Astrocyte (in vitro differentiated cells and primary cell): ENCODE measurements around the gene EMC6. TPM values are rescaled to one million over a fixed set of nuclear protein-coding genes. Genes with fewer than 3 reads are reported as not detected.

Experiments
- DNase-seq: peaks from one replicate; pipeline ENCODE4 v3.0.0-alpha.2; 2010; ENCODE audit warnings: low read depth
- FAIRE-seq: peaks from 2 replicates; lab custom pipeline; 2011; peaks lifted over from hg19 to GRCh38; lab: Jason Lieb, UNC
- H2AFZ ChIP-seq: 2 replicates; pipeline ENCODE4 v1.6.0; 2012; ENCODE audit warnings: low read depth, low read length, inconsistent platforms
- H3K27ac ChIP-seq: 2 replicates; pipeline ENCODE4 v1.5.1; 2011; ENCODE audit warnings: low read depth, low read length, inconsistent platforms
- H3K27me3 ChIP-seq: 2 replicates; pipeline ENCODE4 v1.6.0; 2011; ENCODE audit warnings: low read length, inconsistent platforms; ENCODE audit not compliant: insufficient read depth
- H3K36me3 ChIP-seq: 2 replicates; pipeline ENCODE4 v1.5.1; 2011; ENCODE audit warnings: low read length, inconsistent platforms; ENCODE audit not compliant: insufficient read depth
- H3K4me1 ChIP-seq: 2 replicates; pipeline ENCODE4 v1.5.1; 2011; ENCODE audit warnings: low read length, inconsistent platforms; ENCODE audit not compliant: insufficient read depth
- H3K4me2 ChIP-seq: 2 replicates; pipeline ENCODE4 v1.6.0; 2012; ENCODE audit warnings: low read length, inconsistent platforms
- H3K4me3 ChIP-seq: 2 replicates; pipeline ENCODE4 v1.5.1; 2011; ENCODE audit warnings: low read depth, mild to moderate bottlenecking, low read length, inconsistent platforms; ENCODE audit not compliant: insufficient read depth
- H3K79me2 ChIP-seq: 2 replicates; pipeline ENCODE4 v1.6.0; 2012; ENCODE audit warnings: mild to moderate bottlenecking, low read length, inconsistent platforms; ENCODE audit not compliant: insufficient read depth
- H3K9ac ChIP-seq: 2 replicates; pipeline ENCODE4 v1.6.0; 2012; ENCODE audit warnings: mild to moderate bottlenecking, low read length, inconsistent platforms
- H3K9me3 ChIP-seq: 2 replicates; pipeline ENCODE4 v1.5.1; 2012; ENCODE audit warnings: low read depth, mild to moderate bottlenecking, low read length, inconsistent platforms; ENCODE audit not compliant: insufficient read depth
- H4K20me1 ChIP-seq: 2 replicates; pipeline ENCODE4 v1.6.0; 2012; ENCODE audit warnings: low read length, inconsistent platforms; ENCODE audit not compliant: insufficient read depth
- H3K27ac Mint-ChIP-seq: one replicate; pipeline ENCODE4 v1.8.0; 2021; ENCODE audit warnings: mild to moderate bottlenecking, mixed read lengths; ENCODE audit not compliant: unreplicated experiment
- H3K27me3 Mint-ChIP-seq: one replicate; pipeline ENCODE4 v1.8.0; 2021; ENCODE audit warnings: low read depth, mixed read lengths; ENCODE audit not compliant: unreplicated experiment
- H3K36me3 Mint-ChIP-seq: one replicate; pipeline ENCODE4 v1.8.0; 2021; ENCODE audit warnings: low read depth, mixed read lengths; ENCODE audit not compliant: unreplicated experiment
- H3K4me1 Mint-ChIP-seq: one replicate; pipeline ENCODE4 v1.8.0; 2021; ENCODE audit warnings: low read depth, mixed read lengths; ENCODE audit not compliant: unreplicated experiment
- H3K4me3 Mint-ChIP-seq: one replicate; pipeline ENCODE4 v1.8.0; 2021; ENCODE audit warnings: mild to moderate bottlenecking, moderate library complexity, mixed read lengths; ENCODE audit not compliant: unreplicated experiment
- H3K9me3 Mint-ChIP-seq: one replicate; pipeline ENCODE4 v1.8.0; 2021; ENCODE audit warnings: mild to moderate bottlenecking, mixed read lengths; ENCODE audit not compliant: unreplicated experiment
- CTCF ChIP-seq: IDR thresholded peaks from 2 replicates; pipeline ENCODE4 v1.5.1; 2011; ENCODE audit warnings: low read depth, mild to moderate bottlenecking, inconsistent platforms, low read length, moderate library complexity; ENCODE audit not compliant: insufficient read depth
- EZH2 ChIP-seq: IDR thresholded peaks from 2 replicates; pipeline ENCODE4 v1.6.1; 2012; ENCODE audit warnings: mild to moderate bottlenecking, low read length, inconsistent platforms; ENCODE audit not compliant: insufficient read depth
- total RNA-seq: library from RNA; stranded (reverse); gene quantifications from 2 replicates; pipeline ENCODE4 v1.2.1, GENCODE V29; 2021

EMC6 gene
- total RNA-seq, 1 donor from 2014 or later: 52.2 TPM

- FAIRE-seq (no peak), DNase-seq (peak; percentile 82)
- peak overlapping the region; percentile 54 for H3K27ac ChIP-seq
- Mint-ChIP-seq H3K9me3 (no peaks in the 10 kb centered on the region), H3K27ac (peak overlapping the region; percentile 73), H3K4me1 (peaks cover 11% of the 10 kb centered on the region), H3K36me3 (peaks cover 3% of the 10 kb centered on the region), H3K4me3 (no peak overlapping the region), H3K27me3 (no peaks in the 10 kb centered on the region)
- H4K20me1 ChIP-seq: peaks cover 52% of the 10 kb centered on the region
- H3K36me3 ChIP-seq: peaks cover 12% of the 10 kb centered on the region
- H3K9me3 ChIP-seq: no peaks in the 10 kb centered on the region
- H3K4me1 ChIP-seq: peaks cover 17% of the 10 kb centered on the region
- TF ChIP-seq EZH2: no peak
- TF ChIP-seq CTCF: peak; percentile 7
- H3K9ac ChIP-seq: no peak overlapping the region
- H3K27me3 ChIP-seq: no peaks in the 10 kb centered on the region
- peak overlapping the region; percentile 54 for H3K4me2 ChIP-seq
- H2AFZ ChIP-seq: no peak overlapping the region
- H3K79me2 ChIP-seq: peaks cover 17% of the 10 kb centered on the region
- no peak overlapping the region for H3K4me3 ChIP-seq
Measured at GRCh38 chr17:3659541-3660111, 9.0 kb upstream of the EMC6 start.

GRCh38 chr17:3660311-3660891 lies 8.2 kb upstream of the EMC6 start:
- Histone ChIP-seq H3K36me3 (peaks cover 17% of the 10 kb centered on the region), H3K27ac (no peak overlapping the region), H3K4me3 (no peak overlapping the region), H2AFZ (no peak overlapping the region), H3K4me1 (peaks cover 17% of the 10 kb centered on the region), H3K4me2 (peak overlapping the region; percentile 13), H4K20me1 (peaks cover 59% of the 10 kb centered on the region), H3K27me3 (no peaks in the 10 kb centered on the region), H3K79me2 (peaks cover 25% of the 10 kb centered on the region), H3K9ac (no peak overlapping the region), H3K9me3 (no peaks in the 10 kb centered on the region)
- peaks cover 17% of the 10 kb centered on the region for H3K4me1 Mint-ChIP-seq
- TF ChIP-seq CTCF (no peak), EZH2 (no peak)
- no peak overlapping the region for H3K27ac Mint-ChIP-seq
- FAIRE-seq (no peak), DNase-seq (no peak)
- H3K27me3 Mint-ChIP-seq: no peaks in the 10 kb centered on the region
- H3K36me3 Mint-ChIP-seq: peaks cover 3% of the 10 kb centered on the region
- no peak overlapping the region for H3K4me3 Mint-ChIP-seq
- H3K9me3 Mint-ChIP-seq: no peaks in the 10 kb centered on the region
